H1 (cell line): Measurements from ENCODE around the gene AGPS. TPM values are rescaled to one million over a fixed set of nuclear protein-coding genes. Genes with fewer than 3 reads are reported as not detected.

Experiments used
- CTCF ChIA-PET: fragments of 300-600 bp; sonication (Branson Sonifier 250); formaldehyde crosslinking; loops from one replicate; lab custom pipeline; 2021; ENCODE audit not compliant: partially characterized antibody; lab: Charles Lee
- POLR2A ChIA-PET: fragments of 300-600 bp; sonication (Branson Sonifier 250); formaldehyde crosslinking; loops from one replicate; lab custom pipeline; 2021; ENCODE audit warnings: inconsistent platforms; ENCODE audit not compliant: partially characterized antibody; lab: Charles Lee
- DNase-seq, 2 experiments: peaks; one replicate each; pipeline versions ENCODE4 v3.0.0 to v3.0.0-alpha.2; 2010 to 2022; ENCODE audit warnings: low spot score in 2 of 2, low read depth in 1 of 2, mixed read lengths in 1 of 2
- FAIRE-seq: peaks from 2 replicates; lab custom pipeline; 2011; peaks lifted over from hg19 to GRCh38; lab: Jason Lieb, UNC
- H2AFZ ChIP-seq: 2 replicates; pipeline ENCODE4 v1.8.1; 2012; ENCODE audit warnings: low read length, inconsistent platforms
- H2AK5ac ChIP-seq: 2 replicates; pipeline ENCODE4 v1.6.1; 2013; ENCODE audit warnings: low read depth, low read length
- H2BK120ac ChIP-seq: replicated peaks from 2 replicates; pipeline ENCODE3; 2013; ENCODE audit warnings: low read depth, low read length, inconsistent platforms
- H2BK12ac ChIP-seq: 2 replicates; pipeline ENCODE4 v1.6.1; 2013; ENCODE audit warnings: low read depth, low read length
- H2BK15ac ChIP-seq: 2 replicates; pipeline ENCODE4 v1.6.1; 2013; ENCODE audit warnings: low read length
- H2BK20ac ChIP-seq: 2 replicates; pipeline ENCODE4 v1.6.1; 2013; ENCODE audit warnings: low read length
- H2BK5ac ChIP-seq: 2 replicates; pipeline ENCODE4 v1.6.1; 2013; ENCODE audit warnings: low read depth, low read length
- H3K14ac ChIP-seq: 2 replicates; pipeline ENCODE4 v1.6.1; 2013; ENCODE audit warnings: inconsistent platforms; ENCODE audit not compliant: insufficient read length
- H3K18ac ChIP-seq: 2 replicates; pipeline ENCODE4 v1.6.1; 2013; ENCODE audit warnings: low read length; ENCODE audit errors: extremely low read depth
- H3K23ac ChIP-seq: 2 replicates; pipeline ENCODE4 v1.6.1; 2013; ENCODE audit warnings: inconsistent platforms; ENCODE audit not compliant: insufficient read length
- H3K23me2 ChIP-seq: 2 replicates; pipeline ENCODE4 v1.6.1; 2013; ENCODE audit warnings: low read depth, low read length
- H3K27ac ChIP-seq: 2 replicates; pipeline ENCODE4 v1.6.1; 2011; ENCODE audit warnings: low read depth, low read length, inconsistent platforms
- H3K27me3 ChIP-seq, 4 experiments: replicated peaks in 1 of 4; 1 replicate in 1 of 4; 2 replicates in 3 of 4; pipeline versions ENCODE4 v1.6.1 to v1.8.1; 2011 to 2013; ENCODE audit warnings: low read length in 3 of 4, mild to moderate bottlenecking in 3 of 4, inconsistent platforms in 2 of 4, mixed read lengths in 2 of 4, moderate library complexity in 1 of 4; ENCODE audit not compliant: control insufficient read depth in 3 of 4, insufficient read depth in 3 of 4; ENCODE audit errors: extremely low read depth in 1 of 4
- H3K36me3 ChIP-seq, 4 experiments: 2 replicates each; pipeline versions ENCODE4 v1.6.1 to v1.8.1; 2011 to 2013; ENCODE audit warnings: mild to moderate bottlenecking in 4 of 4, low read length in 3 of 4, moderate library complexity in 2 of 4, control low read depth in 1 of 4, inconsistent platforms in 1 of 4; ENCODE audit not compliant: insufficient read depth in 4 of 4, control insufficient read depth in 2 of 4
- H3K4ac ChIP-seq: replicated peaks from 2 replicates; pipeline ENCODE3; 2013; ENCODE audit warnings: low read length, low read depth, mixed read lengths, inconsistent platforms; ENCODE audit not compliant: insufficient read length
- H3K4me1 ChIP-seq, 4 experiments: replicated peaks in 1 of 4; 1 replicate in 1 of 4; 2 replicates in 3 of 4; pipeline versions ENCODE4 v1.6.1 to v1.8.1; 2011 to 2013; ENCODE audit warnings: low read length in 3 of 4, inconsistent platforms in 2 of 4, mixed read lengths in 1 of 4; ENCODE audit not compliant: insufficient read depth in 4 of 4, control insufficient read depth in 3 of 4
- H3K4me2 ChIP-seq, 2 experiments: 2 replicates each; pipeline versions ENCODE4 v1.6.1 to v1.8.1; 2011 to 2013; ENCODE audit warnings: low read depth in 2 of 2, low read length in 2 of 2, control low read depth in 1 of 2, inconsistent platforms in 1 of 2, mild to moderate bottlenecking in 1 of 2; ENCODE audit not compliant: insufficient read depth in 1 of 2
- H3K4me3 ChIP-seq, 4 experiments: fragments of 200-600, 300-600 bp in 1 of 4; sonication (generic), shearing (Covaris generic), sonication (Bioruptor Twin) in 1 of 4; 2 replicates each; pipeline versions ENCODE4 v1.5.1 to v1.8.1; 2011 to 2016; ENCODE audit warnings: low read length in 4 of 4, low read depth in 3 of 4, control low read depth in 2 of 4, inconsistent platforms in 2 of 4, mild to moderate bottlenecking in 2 of 4, mixed read lengths in 1 of 4, moderate library complexity in 1 of 4; ENCODE audit not compliant: insufficient read depth in 2 of 4; ENCODE audit errors: extremely low read depth in 1 of 4
- H3K56ac ChIP-seq: replicated peaks from 2 replicates; pipeline ENCODE3; 2013; ENCODE audit warnings: low read depth, mild to moderate bottlenecking, mixed read lengths, low read length, inconsistent platforms; ENCODE audit not compliant: insufficient read length
- H3K79me1 ChIP-seq: 2 replicates; pipeline ENCODE4 v1.6.1; 2013; ENCODE audit warnings: low read depth, low read length, control low read depth
- H3K79me2 ChIP-seq, 2 experiments: 2 replicates each; pipeline versions ENCODE4 v1.6.1 to v1.8.1; 2012 to 2013; ENCODE audit warnings: low read length in 2 of 2, mild to moderate bottlenecking in 2 of 2, inconsistent platforms in 1 of 2; ENCODE audit not compliant: insufficient read depth in 2 of 2, control insufficient read depth in 1 of 2
- H3K9ac ChIP-seq, 4 experiments: replicated peaks in 1 of 4; 1 replicate in 1 of 4; 2 replicates in 3 of 4; pipeline versions ENCODE4 v1.6.1 to v1.8.1; 2011 to 2013; ENCODE audit warnings: low read depth in 3 of 4, low read length in 3 of 4, control low read depth in 2 of 4, mild to moderate bottlenecking in 2 of 4, moderate library complexity in 2 of 4, inconsistent platforms in 1 of 4; ENCODE audit errors: extremely low read depth in 1 of 4
- H3K9me3 ChIP-seq, 2 experiments: 2 replicates each; pipeline versions ENCODE4 v1.6.1 to v1.8.1; 2012 to 2013; ENCODE audit warnings: mild to moderate bottlenecking in 2 of 2, moderate library complexity in 2 of 2, control low read depth in 1 of 2, inconsistent platforms in 1 of 2, low read depth in 1 of 2, low read length in 1 of 2, mixed read lengths in 1 of 2; ENCODE audit not compliant: insufficient read depth in 2 of 2
- H4K20me1 ChIP-seq, 2 experiments: replicated peaks in 1 of 2; 2 replicates each; pipeline versions ENCODE3 to v1.8.1; 2011 to 2013; ENCODE audit warnings: inconsistent platforms in 2 of 2, low read length in 2 of 2, mild to moderate bottlenecking in 1 of 2; ENCODE audit not compliant: insufficient read depth in 2 of 2, control insufficient read depth in 1 of 2
- H4K5ac ChIP-seq: 2 replicates; pipeline ENCODE4 v1.6.1; 2013; ENCODE audit warnings: low read length, low read depth, mixed read lengths, inconsistent platforms; ENCODE audit not compliant: insufficient read length
- H4K8ac ChIP-seq: 2 replicates; pipeline ENCODE4 v1.8.0; 2013; ENCODE audit warnings: mild to moderate bottlenecking, moderate library complexity, low read length, inconsistent platforms; ENCODE audit not compliant: insufficient read depth; ENCODE audit errors: extremely low read depth
- H4K91ac ChIP-seq: replicated peaks from 2 replicates; pipeline ENCODE3; 2013; ENCODE audit warnings: low read length, mixed read lengths, inconsistent platforms; ENCODE audit not compliant: insufficient read length
- ASH2L ChIP-seq: fragments of 200-600, 300-600 bp; sonication (generic); IDR thresholded peaks from one replicate; pipeline ENCODE4 v1.7.1; 2017; ENCODE audit warnings: low read length
- BRCA1 ChIP-seq: IDR thresholded peaks from 2 replicates; pipeline ENCODE4 v1.6.1; 2012; ENCODE audit warnings: low read depth, low read length, improper control_type of control experiment
- CEBPB ChIP-seq: IDR thresholded peaks from 2 replicates; pipeline ENCODE4 v1.6.1; 2012; ENCODE audit warnings: low read depth, low read length
- CREB1 ChIP-seq: IDR thresholded peaks from 2 replicates; pipeline ENCODE4 v1.6.1; 2012; ENCODE audit warnings: inconsistent platforms
- EP300 ChIP-seq, 2 experiments: IDR thresholded peaks; 1 replicate in 1 of 2; 2 replicates in 1 of 2; pipeline ENCODE4 v1.6.1; 2011 to 2012; ENCODE audit warnings: low read depth in 2 of 2, low read length in 2 of 2, mild to moderate bottlenecking in 2 of 2, borderline replicate concordance in 1 of 2, inconsistent platforms in 1 of 2, moderate library complexity in 1 of 2
- EZH2 ChIP-seq: fragments of 200-600 bp; sonication (generic); IDR thresholded peaks from 2 replicates; pipeline ENCODE4 v1.7.1; 2012; ENCODE audit warnings: low read depth, mild to moderate bottlenecking, moderate library complexity, low read length, inconsistent platforms; ENCODE audit not compliant: severe bottlenecking
- GABPA ChIP-seq: IDR thresholded peaks from 2 replicates; pipeline ENCODE4 v1.6.1; 2011; ENCODE audit warnings: mild to moderate bottlenecking, low read length, moderate library complexity, borderline replicate concordance; ENCODE audit not compliant: insufficient read depth
- HDAC6 ChIP-seq: IDR thresholded peaks from one replicate; pipeline ENCODE4 v1.7.1; 2012; ENCODE audit warnings: low read depth, mild to moderate bottlenecking, inconsistent platforms, low read length, moderate library complexity
- NANOG ChIP-seq: IDR thresholded peaks from 2 replicates; pipeline ENCODE4 v1.6.1; 2011; ENCODE audit warnings: low read length, low read depth, mild to moderate bottlenecking, inconsistent platforms; ENCODE audit not compliant: insufficient read depth, poor library complexity, severe bottlenecking
- POU5F1 ChIP-seq: IDR thresholded peaks from 2 replicates; pipeline ENCODE4 v1.6.1; 2011; ENCODE audit warnings: low read depth, mild to moderate bottlenecking, low read length, moderate library complexity
- SP1 ChIP-seq: IDR thresholded peaks from 2 replicates; pipeline ENCODE4 v1.6.1; 2011; ENCODE audit warnings: low read depth, low read length
- SP4 ChIP-seq: IDR thresholded peaks from 2 replicates; pipeline ENCODE4 v1.6.1; 2012; ENCODE audit warnings: low read length, inconsistent platforms
- TEAD4 ChIP-seq: IDR thresholded peaks from 2 replicates; pipeline ENCODE4 v1.6.1; 2012; ENCODE audit warnings: low read depth, low read length, inconsistent platforms, mixed read lengths
- USF2 ChIP-seq: IDR thresholded peaks from 2 replicates; pipeline ENCODE4 v1.6.1; 2011; ENCODE audit warnings: low read length, improper control_type of control experiment
- ZNF274 ChIP-seq: IDR thresholded peaks from 2 replicates; pipeline ENCODE4 v1.7.0; 2012; ENCODE audit warnings: low read length, borderline replicate concordance; ENCODE audit errors: extremely low read depth
- WGBS, 2 experiments: shearing (Covaris generic) in 1 of 2; methylation state at CpG; one replicate each; pipeline versions ENCODE4 v1.1.6 to v1.1.7; 2013 to 2015; ENCODE audit warnings: low lambda C conversion rate in 2 of 2, mixed read lengths in 2 of 2, inconsistent platforms in 1 of 2, low coverage in 1 of 2, missing lambda C conversion rate in 1 of 2; ENCODE audit not compliant: insufficient replicate concordance in 2 of 2, insufficient coverage in 1 of 2, insufficient read length in 1 of 2; ENCODE audit errors: extremely low coverage in 1 of 2, missing lambda C conversion rate in 1 of 2; 5-methylcytosine and 5-hydroxymethylcytosine counted together
- polyA plus RNA-seq, 7 experiments: library from polyadenylated mRNA; depleted of rRNA in 3 of 7; stranded (reverse) in 5 of 7; unstranded in 2 of 7; fragments of >200 nt in 5 of 7; fragments of 200-250 nt in 2 of 7; gene quantifications; 1 replicate in 5 of 7; 2 replicates in 1 of 7; 4 replicates in 1 of 7; pipeline versions ENCODE4 v1.2.1 to v1.2.3, GENCODE V29; 2011 to 2013; ENCODE audit warnings: missing spikeins in 2 of 7, mixed read lengths in 2 of 7
- total RNA-seq: library from RNA; stranded (reverse); fragmentation: NEBNext Ultra II Directional; extraction: Animal tissue kit (Norgen Biotek cat#: 25700); gene quantifications from 2 replicates; pipeline ENCODE4 v1.2.1, GENCODE V29; 2021

Gene AGPS
- total and polyA plus RNA-seq, 2 of the 8 experiments (the other 6 are each of a cell fraction or from before 2014, with no cell fraction given) = 7.3 to 57.8 TPM

GRCh38 chr2:177445200-177445599 lies 52.6 kb downstream of the AGPS start:
- Histone ChIP-seq H2BK20ac (no peak overlapping the region), H3K56ac (no peak overlapping the region), H3K27me3 (no peaks in the 10 kb centered on the region), H3K9ac (no peak overlapping the region), H3K18ac (no peak overlapping the region), H3K4me1 (no peaks in the 10 kb centered on the region), H4K8ac (no peak overlapping the region), H3K4ac (no peak overlapping the region), H3K23ac (no peak overlapping the region), H2BK15ac (no peak overlapping the region), H4K91ac (no peak overlapping the region), H3K14ac (no peak overlapping the region), H4K20me1 (no peaks in the 10 kb centered on the region), H3K36me3 (peaks cover 0 to 12% (median 3%) of the 10 kb centered on the region in 4 experiments; a peak in 2 of 8 replicates), H3K27ac (no peak overlapping the region), H4K5ac (no peak overlapping the region), H2AK5ac (no peak overlapping the region), H3K79me2 (no peaks in the 10 kb centered on the region), H2AFZ (no peak overlapping the region), H3K9me3 (no peaks in the 10 kb centered on the region), H3K23me2 (no peaks in the 10 kb centered on the region), H3K79me1 (no peaks in the 10 kb centered on the region), H3K4me3 (no peak overlapping the region), H2BK12ac (no peak overlapping the region), H2BK120ac (no peak overlapping the region), H2BK5ac (no peak overlapping the region), H3K4me2 (no peak overlapping the region)
- FAIRE-seq = no peak
- 86% methylated on average over 1 of the region's 1 CpG; no CpG with 5 or more reads in 1 of the 2 experiments for WGBS, 2 experiments
- ChIA-PET POLR2A (no interaction called here), CTCF (no interaction called here)
- DNase-seq = no peak
- no peak for TF ChIP-seq ASH2L
- no peak for TF ChIP-seq ZNF274
- TF ChIP-seq BRCA1 = no peak
- no peak for TF ChIP-seq TEAD4
- no peak for TF ChIP-seq POU5F1
- TF ChIP-seq CREB1 = no peak
- no peak for TF ChIP-seq CEBPB
- no peak for TF ChIP-seq EP300 (IDR thresholded peaks at IDR 0.05; ENCODE audit: borderline replicate concordance in 1 of 2, low read depth in 2 of 2, low read length in 2 of 2)
- no peak for TF ChIP-seq HDAC6
- no peak for TF ChIP-seq GABPA
- TF ChIP-seq SP1 = no peak
- TF ChIP-seq SP4 = no peak
- no peak for TF ChIP-seq USF2
- no peak for TF ChIP-seq EZH2
- TF ChIP-seq NANOG = no peak
